ENCODE results near the gene STIM1. TPM values are rescaled to one million over a fixed set of nuclear protein-coding genes. Genes with fewer than 3 reads are reported as not detected.
A peak's percentile ranks its signal among the peaks of the same experiment; 100 is the strongest.

Gene STIM1
- total RNA-seq, 2 donors from 2014 or later: 64.7 to 65.4 TPM

GRCh38 chr11:3929232-3929631 is 73.8 kb downstream of the STIM1 start:
- intact Hi-C loops (cut with DNase I, micrococcal nuclease): no loop called here
- peak; percentile 42 for ATAC-seq
- DNase-seq: no peak

DNA sequence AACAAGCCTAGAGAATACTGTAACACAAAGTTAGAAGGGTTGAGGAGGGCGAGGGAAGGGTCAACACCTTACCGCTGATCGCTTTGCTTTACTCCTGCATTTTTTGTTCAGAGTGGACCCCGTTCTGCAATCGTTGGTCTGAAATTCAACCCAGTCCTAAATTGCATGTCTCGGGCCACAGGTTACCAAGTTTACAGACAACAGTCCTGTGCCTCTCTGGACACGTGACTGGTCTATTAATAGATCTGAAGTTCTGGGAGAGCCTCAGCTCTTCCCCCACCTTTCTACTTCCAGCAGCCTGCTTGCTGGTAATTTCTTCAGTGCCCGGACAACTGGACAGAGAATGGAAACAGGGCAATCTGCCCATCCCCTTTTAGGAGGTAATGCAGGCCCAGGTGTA is 74.2 kb downstream of the STIM1 start:
- intact Hi-C loops (cut with DNase I, micrococcal nuclease): no loop called here
- DNase-seq (no peak), ATAC-seq (no peak)

- DNase-seq (no peak), ATAC-seq (no peak)
- intact Hi-C loops (cut with DNase I, micrococcal nuclease): no loop called here
These were observed 77.2 kb downstream of the STIM1 start for GRCh38 chr11:3932698-3933097.

- intact Hi-C loops (cut with DNase I, micrococcal nuclease): no loop called here
- ATAC-seq (no peak), DNase-seq (no peak)
These were observed 77.7 kb downstream of the STIM1 start for GRCh38 chr11:3933165-3933628.

DNA sequence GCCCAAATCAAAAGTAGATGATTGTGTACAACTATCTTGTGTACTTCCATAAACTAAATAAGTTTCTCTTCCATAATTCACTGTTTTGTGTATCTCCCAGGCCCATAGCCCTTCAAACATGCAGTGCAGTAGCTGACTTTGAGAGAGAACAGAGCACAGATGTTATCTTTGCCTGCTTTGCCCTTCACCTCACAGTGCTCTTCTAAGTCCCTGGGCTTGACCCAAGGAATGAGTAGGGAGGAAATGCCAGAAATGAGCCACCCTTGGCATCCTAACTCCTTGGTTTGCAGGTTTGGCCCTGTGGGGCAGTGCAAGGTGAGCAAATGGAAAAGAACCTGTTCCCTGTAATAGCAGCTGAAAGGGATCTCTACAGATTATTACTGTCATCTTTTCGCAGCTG is 79.2 kb downstream of the STIM1 start:
- ATAC-seq: no peak
- DNase-seq: no peak
- intact Hi-C loops (cut with DNase I, micrococcal nuclease): no loop called here

DNA sequence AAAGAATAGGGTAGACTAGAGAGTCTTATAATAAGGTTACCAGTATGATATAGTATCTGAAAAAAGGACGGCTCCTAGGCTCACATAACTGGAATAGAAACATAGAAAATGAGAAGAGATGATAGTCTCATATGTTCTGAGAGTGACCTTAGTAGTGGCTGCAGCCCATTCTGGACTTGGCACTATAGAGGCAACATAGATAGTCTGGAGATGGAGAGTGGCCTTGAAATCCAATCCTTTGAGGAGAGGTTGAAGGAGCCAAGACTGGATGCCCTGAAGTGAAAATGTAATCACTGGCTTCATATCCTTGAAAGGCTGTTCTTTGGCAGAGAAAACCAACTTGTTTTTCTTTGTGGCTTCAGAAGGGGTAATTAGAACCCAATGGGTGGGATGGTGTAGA is 81.1 kb downstream of the STIM1 start:
- intact Hi-C loops (cut with DNase I, micrococcal nuclease): no loop called here
- DNase-seq (no peak), ATAC-seq (no peak)

DNA sequence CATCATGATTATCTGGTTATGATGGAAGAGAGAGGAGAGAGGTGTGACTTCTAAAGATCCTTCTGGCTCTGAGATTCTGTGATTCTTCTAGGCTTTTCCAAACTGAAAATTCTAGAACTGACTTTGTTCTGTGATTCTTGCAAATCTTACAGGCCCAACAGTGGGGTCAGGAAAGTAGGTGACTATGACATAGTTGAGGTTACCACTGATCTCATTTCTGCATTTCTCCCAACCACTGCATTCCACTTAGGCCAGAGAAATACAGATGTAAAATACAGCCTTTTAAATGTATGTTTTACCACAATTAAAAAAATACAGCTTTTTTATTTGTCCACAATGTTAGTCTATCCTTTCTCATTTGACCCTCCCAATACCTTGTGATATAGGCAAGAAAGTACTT is 83.7 kb downstream of the STIM1 start:
- ATAC-seq (no peak), DNase-seq (no peak)
- intact Hi-C loops (cut with DNase I, micrococcal nuclease): no loop called here

- intact Hi-C loops (cut with DNase I, micrococcal nuclease): no loop called here
- ATAC-seq (no peak), DNase-seq (no peak)
These were observed 84.3 kb downstream of the STIM1 start for GRCh38 chr11:3939651-3940190.

DNA sequence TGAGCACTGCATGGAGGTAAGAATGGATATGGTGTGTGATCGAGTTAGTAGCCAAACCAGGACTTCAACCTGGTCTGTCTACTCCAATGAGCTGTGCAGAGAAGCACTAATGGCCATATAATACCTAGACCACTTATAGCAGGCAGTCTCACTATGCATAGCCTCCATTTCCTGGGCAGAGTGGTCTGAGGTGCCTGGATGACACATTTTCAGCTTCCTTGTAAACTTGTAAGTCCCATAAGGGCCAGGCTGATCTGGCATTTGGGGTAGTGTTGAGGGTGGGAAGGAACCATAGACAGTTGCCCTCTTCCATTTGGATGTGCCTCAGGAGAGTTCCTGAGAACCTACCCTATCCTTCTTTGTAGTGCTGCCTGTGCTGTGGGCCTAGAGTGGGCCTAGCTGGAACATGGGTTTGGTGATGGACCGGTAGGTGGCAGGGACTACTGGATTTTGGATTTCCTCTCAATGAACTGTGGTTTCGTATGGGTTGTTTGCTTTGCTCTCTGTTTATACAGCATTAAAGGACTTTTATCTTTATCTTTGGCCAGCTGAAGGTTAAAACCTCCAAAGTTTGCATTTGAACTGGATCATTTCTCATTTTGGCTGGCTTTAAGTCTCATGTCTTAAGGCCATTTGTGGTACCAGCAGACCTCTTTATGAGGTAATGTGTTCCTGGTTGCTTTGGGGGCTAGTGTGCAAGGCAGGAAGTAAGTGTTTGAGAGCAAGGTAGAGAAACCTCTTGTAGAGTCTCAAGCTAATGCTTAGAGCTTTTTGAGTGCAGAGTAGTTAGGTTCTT is 86.9 kb downstream of the STIM1 start:
- intact Hi-C loops (cut with DNase I, micrococcal nuclease): no loop called here
- ATAC-seq (peak; percentile 29), DNase-seq (no peak)

GRCh38 chr11:3942956-3943497 is 87.6 kb downstream of the STIM1 start:
- DNase-seq: no peak
- intact Hi-C loops (cut with DNase I, micrococcal nuclease): no loop called here
- ATAC-seq: no peak

DNA sequence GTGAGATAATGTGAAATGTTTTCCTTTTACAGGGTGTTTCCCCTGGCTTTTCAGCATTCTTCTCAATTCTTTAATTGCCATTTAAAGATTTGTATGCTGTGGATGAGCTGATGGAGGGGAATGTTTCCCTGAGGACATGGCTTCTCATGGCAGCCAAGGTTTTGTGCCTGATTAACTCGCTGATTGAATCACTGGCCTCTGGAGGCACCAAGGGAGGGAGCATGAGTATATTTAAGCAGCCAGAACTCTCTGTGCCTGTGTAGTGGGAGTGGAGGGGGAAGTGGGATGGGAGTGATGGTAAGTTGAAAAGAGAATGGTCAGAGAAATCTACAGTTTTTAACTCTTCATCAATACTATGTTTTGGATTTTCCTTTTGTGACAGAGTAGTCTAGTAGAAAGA is 88.7 kb downstream of the STIM1 start:
- DNase-seq (no peak), ATAC-seq (no peak)
- intact Hi-C loops (cut with DNase I, micrococcal nuclease): no loop called here

DNA sequence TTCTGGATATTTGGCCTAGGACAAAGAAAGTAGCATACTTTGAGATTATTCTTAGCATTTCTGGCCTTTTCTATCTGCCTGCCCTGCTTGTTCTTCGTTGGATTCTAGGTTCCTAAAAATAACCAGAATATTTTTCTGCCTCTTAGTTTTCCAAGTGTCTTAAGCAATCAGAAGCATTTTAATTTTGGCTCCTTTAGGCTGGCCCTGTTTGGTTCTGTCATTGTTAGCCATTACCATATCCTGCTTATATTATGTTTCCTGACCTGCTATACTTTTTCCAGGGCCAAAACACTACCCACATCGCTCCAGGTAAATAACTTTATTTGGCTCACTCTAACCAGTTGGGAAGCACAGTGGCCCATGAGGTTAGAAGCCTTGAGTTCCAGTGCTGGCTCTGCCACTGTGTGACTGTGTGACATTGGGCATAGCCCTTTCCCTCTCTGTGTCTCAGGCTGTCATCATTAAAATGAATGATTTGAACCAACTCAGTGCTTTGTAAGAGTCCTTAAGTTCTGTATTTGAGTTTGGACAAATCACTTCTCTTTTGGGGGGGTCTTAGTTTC is 91.1 kb downstream of the STIM1 start:
- no peak for ATAC-seq
- intact Hi-C loops (cut with DNase I, micrococcal nuclease): no loop called here

GRCh38 chr11:3947061-3947460 is 91.6 kb downstream of the STIM1 start:
- intact Hi-C loops (cut with DNase I, micrococcal nuclease): no loop called here
- peak in 1 of 2 donors; percentile 34 for DNase-seq
- ATAC-seq: peak; percentile 56

More for the DNA sequence above, 91.1 kb downstream of the STIM1 start:
- no peak for DNase-seq

DNA sequence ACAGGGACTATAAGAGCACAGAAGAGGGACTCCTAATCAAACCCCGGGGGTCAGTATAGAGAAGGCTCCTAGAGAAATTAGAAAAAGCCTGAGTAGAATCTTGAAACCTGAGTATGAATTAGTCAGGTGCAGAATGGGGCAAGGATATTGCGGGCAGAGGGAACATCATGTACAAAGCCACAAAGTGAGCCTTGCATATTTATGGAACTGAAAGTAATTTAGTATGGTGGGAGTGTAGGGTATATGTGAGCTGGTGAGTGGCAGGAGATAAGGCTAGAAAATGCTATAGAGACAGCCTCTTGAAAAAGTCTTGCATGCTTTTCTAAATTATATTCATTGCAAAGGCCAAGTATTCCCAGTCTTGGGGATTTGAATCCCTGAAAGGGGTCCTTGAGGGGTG is 93.7 kb downstream of the STIM1 start:
- ATAC-seq (no peak), DNase-seq (no peak)
- intact Hi-C loops (cut with DNase I, micrococcal nuclease): no loop called here

GRCh38 chr11:3950996-3951660 is 95.7 kb downstream of the STIM1 start:
- ATAC-seq (no peak), DNase-seq (no peak)
- intact Hi-C loops (cut with DNase I, micrococcal nuclease): no loop called here

- intact Hi-C loops (cut with DNase I, micrococcal nuclease): no loop called here
These were observed 97.3 kb downstream of the STIM1 start for GRCh38 chr11:3952715-3953114.

DNA sequence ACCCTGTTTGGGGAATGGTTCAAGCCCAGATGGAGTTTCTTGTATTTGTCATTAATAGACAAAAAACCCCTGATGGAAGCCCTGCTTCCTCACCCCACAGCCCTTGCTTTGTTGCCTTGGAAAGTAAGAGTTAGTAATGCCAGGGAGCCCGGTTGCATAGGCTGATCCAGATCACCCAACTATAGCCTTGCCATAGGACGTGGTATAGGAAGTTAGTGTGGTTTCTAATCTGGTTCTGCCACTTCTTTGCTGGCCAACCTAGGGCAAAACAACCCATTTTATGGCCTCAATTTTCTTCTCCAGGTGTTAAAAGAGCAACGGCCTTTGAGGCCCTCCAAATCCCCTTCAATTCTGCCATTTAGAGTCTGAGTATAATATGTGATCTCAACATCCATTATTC is 97.9 kb downstream of the STIM1 start:
- DNase-seq (no peak), ATAC-seq (no peak)
- intact Hi-C loops (cut with DNase I, micrococcal nuclease): no loop called here

More at GRCh38 chr11:3952715-3953114, 97.3 kb downstream of the STIM1 start:
- no peak for ATAC-seq
- no peak for DNase-seq

DNA sequence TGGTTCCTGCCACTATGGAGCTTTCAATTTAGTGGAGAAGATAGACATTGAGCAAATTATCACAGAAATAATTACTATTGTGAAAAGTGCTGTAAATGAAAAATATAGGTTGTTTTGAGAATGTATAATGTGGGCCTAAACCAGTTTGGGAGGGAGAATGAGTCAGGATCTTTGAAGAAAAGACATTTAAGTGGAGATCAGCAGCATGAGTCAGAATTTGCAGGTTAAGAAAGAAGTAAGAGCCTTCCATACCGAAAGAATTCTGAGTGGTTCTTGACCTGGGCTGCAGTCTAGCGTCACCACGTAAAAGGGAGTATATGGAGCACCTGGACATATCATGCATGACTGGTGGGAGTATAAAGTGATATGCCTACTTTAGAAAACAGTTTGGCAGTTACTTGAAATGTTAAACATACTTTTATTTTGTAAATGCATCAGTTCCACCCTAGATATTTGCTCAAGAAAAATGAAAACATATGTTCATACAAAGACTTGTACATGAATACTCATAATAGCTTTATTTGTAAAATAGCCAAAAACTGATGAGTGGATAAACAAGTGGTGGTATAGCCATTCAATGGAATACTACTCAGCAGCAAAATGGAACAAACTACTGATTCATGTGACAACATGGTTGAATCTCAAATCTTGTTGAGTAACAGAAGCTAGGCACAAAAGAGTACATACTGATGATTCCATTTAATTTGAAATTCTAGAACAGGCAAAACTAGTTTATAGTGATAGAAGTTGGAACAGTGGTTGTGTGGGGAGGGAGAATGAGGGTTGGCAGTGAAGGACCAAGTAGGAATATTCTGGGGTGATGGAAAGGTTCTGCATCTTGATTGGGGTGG is 99.2 kb downstream of the STIM1 start:
- intact Hi-C loops (cut with DNase I, micrococcal nuclease): no loop called here
- ATAC-seq (no peak), DNase-seq (no peak)

GRCh38 chr11:3955299-3955665 is 99.8 kb downstream of the STIM1 start:
- no peak for DNase-seq
- intact Hi-C loops (cut with DNase I, micrococcal nuclease): no loop called here
- ATAC-seq: no peak

Data from left colon (tissue), 2 donors.